SK-N-MC (cell line): ENCODE results near the gene CDK17.

Experiments
- EZH2 ChIP-seq: fragments of 200-600 bp; sonication (generic); IDR thresholded peaks from one replicate; pipeline ENCODE4 v1.6.1; 2017; ENCODE audit warnings: antibody characterized with exemption
- POLR2AphosphoS5 ChIP-seq: IDR thresholded peaks from 2 replicates; pipeline ENCODE4 v1.6.1; 2012; ENCODE audit warnings: mild to moderate bottlenecking, low read depth, low read length, borderline replicate concordance

DNA sequence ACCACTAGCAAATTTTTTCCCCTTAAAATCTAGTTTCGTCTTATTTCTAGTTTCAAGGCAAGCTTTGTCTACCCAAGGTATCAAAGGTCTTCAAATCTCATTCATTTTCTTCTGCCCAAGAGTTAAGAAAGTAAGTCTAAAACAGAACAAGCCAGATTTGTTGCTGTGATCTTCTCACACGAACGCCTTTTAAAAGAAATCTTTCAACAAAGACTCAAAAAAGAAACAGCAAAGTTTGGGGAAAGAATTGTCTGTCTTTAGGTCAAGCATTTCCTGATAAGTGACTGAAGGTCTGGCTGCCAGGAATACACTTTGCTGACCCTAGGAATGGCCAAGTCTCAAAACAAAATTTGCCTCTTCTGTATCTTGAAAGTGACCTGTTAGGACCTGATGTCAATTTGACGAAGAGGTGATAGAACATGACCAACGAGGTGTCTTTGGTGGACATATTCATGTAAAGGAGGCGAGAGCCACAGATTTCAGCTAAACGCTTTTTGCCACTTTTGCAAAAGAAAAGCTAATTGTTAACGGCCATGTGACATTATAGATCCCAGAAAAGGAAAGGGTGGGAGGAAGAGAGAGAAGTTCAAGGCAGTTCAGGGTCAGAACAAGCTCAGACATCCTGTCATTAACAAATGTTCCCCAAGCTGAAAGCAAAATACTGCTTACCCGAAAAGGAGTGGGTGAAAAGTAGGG lies 1.7 kb downstream of the CDK17 start:
- TF ChIP-seq EZH2 = no peak
- no peak; the same call in 1 of the 2 replicates for TF ChIP-seq POLR2AphosphoS5
